Pons (tissue), 1 donor: ENCODE results near the gene GPR173.

Source experiments
- DNase-seq: peaks from one replicate; pipeline ENCODE4 v3.0.0-alpha.2; 2016; ENCODE audit warnings: low spot score

Gene GPR173, protein sequence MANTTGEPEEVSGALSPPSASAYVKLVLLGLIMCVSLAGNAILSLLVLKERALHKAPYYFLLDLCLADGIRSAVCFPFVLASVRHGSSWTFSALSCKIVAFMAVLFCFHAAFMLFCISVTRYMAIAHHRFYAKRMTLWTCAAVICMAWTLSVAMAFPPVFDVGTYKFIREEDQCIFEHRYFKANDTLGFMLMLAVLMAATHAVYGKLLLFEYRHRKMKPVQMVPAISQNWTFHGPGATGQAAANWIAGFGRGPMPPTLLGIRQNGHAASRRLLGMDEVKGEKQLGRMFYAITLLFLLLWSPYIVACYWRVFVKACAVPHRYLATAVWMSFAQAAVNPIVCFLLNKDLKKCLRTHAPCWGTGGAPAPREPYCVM

DNA sequence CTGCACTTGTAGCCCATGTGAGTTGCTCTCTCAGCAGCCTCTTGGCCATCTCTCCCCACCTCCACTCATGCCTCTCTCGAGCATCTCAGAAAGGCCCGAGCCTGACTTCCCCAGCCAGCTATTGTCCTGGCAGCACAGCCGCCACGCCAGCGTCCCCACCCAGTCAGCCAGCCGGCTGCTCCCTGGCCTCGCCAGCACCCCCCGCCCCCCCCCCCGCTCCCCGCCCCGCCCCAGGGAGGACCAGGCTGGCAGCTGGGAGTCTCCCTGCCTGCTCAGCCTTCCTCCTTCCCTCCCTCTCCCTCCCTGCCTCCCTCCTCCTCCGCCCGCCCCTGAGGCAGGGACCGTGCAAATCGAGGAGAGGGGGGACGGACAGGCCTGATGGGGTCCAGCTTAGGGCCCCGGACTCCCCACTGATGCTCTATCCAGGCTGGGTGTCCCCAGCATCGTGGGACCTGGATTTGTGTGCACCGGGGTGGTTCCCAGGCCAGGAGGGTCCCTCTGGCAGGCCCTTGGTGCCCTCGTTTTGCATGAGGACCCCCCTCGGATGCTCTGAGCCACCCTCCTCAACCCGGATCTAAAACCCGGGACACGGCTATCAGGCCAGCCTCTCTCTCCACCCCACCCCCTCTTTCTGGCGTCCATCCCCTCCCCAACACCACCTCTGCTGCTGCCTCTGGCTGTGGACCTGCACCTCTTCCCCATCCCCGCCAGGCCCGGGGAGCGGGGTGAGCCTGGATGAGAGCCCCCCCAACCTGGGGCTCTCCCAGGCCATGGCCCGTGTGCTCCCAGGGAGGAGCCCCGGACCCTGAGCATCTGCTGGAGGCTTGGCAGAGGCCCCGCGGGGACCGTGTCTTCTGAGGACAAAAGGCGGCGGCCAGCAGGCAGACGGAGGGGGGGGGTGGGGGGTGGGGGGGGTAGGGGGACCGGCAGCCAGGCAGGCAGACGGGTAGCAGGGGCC lies at the start of gene GPR173:
Gene GPR173 (plus strand): TSS at position 621 of the 958 bp plus-strand sequence. CDS start 27,833 bp downstream, outside the sequence.
- DNase-seq, result peak; percentile 70

GRCh38 chrX:53000447-53001135 lies 48.0 kb upstream of the GPR173 start:
- no peak for DNase-seq

GRCh38 chrX:53001958-53002357 lies 46.6 kb upstream of the GPR173 start:
- DNase-seq, result peak; percentile 65

DNA sequence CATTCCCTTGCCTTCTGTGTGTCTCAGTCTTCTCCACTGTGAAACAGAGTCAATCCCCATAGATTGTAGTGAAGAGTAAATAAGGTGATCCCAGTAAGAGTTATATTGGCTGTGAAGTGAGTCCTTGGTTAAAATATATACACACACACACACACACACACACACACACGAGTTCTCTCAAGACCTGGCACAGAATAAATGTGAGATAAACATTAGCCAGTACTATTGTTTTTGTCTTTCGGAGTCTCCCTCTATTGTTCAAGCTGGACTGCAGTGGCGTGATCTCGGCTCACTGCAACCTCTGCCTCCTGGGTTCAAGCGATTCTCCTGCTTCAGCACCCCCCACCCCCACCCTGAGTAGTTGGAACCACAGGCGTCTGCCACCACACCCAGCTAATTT lies 45.5 kb upstream of the GPR173 start:
- no peak for DNase-seq

DNA sequence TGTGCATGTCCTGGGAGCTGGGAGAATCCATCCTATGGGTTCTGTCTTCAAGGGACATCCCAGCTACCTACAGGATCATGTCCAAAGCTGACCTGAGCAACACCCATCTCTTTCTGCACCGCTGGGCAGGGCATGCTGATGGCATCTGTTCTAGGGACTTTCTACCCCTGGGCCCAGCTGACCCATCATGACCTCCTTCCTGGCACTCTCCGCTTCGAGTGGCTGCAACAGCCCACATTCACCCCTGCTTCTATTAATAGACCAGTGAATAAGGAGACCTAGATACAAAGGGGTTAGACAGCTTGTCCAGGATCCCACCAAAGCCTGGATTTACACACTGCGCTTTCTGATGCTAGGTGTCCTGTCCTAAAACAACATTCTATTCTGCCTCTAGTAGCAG lies 44.6 kb upstream of the GPR173 start:
- no peak for DNase-seq

DNA sequence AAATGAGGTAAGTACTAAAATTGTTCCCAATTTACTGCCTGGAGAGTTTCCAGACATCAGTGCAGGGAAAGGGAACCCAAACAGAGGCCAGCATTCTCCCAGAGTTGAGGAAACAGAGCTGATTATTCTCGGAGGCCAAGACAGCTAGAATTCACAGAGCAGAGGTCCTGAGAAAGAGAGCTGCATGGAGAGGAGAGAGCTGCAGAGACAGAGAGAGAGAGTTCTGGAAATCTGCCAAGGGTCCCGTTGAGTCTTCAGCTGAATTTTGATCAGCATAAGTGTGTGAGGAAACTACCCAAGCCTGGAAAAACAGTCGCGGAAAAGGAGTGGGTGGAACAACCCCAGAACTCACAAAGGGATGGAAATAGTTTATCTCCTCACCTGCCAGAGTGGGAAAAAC lies 43.8 kb upstream of the GPR173 start:
- DNase-seq, result peak; percentile 44

GRCh38 chrX:53005327-53005726 lies 43.3 kb upstream of the GPR173 start:
- no peak for DNase-seq

DNA sequence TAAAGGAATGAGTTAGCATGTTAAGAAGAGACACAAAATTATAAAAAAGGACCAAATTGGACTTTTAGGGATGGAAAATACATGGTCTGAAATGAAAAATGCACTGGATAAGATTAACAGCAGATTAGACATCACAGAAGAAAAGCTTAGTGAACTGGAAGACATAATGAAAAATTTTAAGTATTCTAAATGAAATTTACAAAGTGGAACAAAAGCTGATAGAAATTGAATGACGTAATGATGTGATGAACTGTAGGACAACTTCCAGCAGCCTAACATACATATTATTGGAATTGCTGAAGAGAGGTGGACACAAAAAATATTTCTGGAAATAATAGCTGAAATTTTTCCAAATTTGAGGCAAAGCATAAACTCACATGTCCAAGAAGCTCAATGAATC lies 39.6 kb upstream of the GPR173 start:
- DNase-seq, result no peak

DNA sequence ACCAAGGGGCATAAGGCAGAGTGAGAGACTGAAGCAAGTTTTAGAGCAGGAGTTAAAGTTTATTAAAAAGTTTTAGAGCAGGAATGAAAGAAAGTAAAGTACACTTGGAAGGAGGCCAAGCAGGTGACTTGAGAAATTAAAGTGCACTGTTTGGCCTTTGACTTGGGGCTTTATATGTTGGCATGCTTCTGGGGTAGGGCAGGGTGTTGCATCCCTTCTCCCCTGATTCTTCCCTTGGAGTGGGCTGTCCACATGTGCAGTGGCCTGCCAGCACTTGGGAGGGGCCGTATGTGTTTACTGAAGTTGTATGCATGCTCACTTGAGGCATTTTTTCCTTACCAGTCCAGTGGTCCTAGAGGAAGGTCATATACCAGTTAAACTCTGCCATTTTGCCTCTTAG lies 35.3 kb upstream of the GPR173 start:
- DNase-seq, result no peak

DNA sequence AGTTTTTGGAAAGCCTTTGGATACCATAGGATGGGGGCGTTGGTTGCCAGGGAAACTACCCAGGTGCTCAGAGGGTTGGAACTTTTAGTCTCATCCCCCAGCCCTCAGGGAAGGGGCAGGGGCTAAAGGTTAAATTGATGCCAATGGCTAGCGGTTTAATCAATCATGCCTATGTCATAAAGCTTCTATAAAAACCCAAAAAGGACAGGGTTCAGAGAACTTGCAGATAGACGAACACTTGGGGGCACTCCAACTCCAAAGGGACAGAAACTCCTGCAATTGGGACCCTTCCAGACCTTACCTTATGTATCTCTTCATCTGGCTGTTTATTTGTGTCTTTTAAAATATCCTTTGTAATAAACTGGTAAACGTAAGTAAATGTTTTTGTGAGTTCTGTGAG lies 30.0 kb upstream of the GPR173 start:
- DNase-seq, result no peak

DNA sequence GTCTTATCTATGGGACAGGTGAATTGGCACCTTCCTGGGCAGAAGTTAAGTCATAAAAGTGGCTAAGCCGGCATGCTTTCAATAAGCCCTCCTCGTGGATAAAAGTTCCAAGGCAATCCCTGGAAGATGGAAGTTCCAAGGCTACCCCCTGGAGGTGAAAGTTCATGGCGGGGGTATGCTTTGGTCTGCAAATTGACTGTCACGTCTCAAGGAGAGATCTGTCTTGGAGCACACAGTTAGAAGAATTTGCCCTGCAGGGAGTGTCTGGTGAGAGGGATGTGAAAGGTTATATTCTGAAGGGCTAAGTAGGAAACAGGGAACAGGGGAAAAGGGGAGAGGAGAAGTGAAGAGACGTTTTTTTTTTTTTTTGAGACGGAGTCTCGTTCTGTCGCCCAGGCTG lies 26.2 kb upstream of the GPR173 start:
- no peak for DNase-seq

GRCh38 chrX:53028678-53029077 lies 19.9 kb upstream of the GPR173 start:
- no peak for DNase-seq

DNA sequence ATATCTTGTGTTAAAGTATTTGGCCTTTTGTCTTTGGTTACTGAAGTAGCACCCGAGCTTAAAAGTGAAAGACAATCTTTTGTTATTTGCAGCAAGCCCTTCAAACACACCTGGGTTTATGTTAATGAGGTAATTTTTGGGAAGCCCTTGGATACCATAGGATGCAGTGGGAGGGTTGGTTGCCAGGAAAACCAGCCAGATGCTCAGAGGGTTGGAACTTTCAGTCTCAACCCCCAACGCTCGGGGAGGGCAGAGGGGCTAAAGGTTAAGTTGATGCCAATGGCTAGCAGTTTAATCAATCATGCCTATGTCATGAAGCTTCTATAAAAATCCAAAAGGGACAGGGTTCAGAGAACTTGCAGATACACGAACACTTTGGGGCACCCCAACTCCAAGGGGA lies 17.2 kb upstream of the GPR173 start:
- DNase-seq, result no peak

- DNase-seq, result no peak
Observed at GRCh38 chrX:53036149-53036548, 12.4 kb upstream of the GPR173 start.

DNA sequence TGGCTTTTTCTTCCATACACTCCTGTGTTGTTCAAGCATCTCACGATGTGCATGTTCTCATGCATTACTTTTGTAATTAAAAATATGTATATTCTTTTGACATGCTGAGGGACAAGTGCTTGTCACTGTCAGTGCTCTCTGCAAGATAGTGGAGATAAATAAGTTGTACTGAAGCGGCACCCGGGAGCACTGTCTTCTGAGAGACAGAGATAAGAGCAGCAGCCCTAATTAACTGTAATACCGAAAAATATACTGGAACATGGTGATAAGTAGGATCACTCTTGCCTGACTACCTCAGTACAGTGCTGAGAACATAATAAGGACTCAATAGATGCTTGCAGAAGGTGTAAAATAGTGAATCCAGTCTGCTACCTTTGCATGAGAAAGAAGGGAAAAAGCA lies 9.4 kb upstream of the GPR173 start:
- no peak for DNase-seq

DNA sequence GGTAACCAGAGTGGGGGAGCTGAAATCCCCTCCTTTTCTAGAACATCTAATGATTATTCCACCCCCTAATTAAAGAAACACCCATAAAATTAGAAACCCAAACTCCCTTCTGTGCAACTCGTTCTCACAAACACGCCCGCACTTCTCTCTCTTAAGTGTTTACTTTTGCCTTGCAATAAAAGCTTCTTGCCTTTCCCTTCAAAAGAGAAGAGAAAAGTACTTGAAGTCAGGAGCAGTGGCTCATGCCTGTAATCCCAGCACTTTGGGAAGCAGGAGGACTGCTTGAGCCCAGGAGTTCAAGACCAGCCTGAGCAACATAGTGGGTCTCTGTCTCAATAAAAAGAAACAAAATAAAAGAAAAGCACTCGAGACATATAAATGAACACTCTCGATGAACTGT lies 3.6 kb upstream of the GPR173 start:
- DNase-seq, result no peak

GRCh38 chrX:53047228-53047627 lies 1.4 kb upstream of the GPR173 start:
- DNase-seq, result no peak

DNA sequence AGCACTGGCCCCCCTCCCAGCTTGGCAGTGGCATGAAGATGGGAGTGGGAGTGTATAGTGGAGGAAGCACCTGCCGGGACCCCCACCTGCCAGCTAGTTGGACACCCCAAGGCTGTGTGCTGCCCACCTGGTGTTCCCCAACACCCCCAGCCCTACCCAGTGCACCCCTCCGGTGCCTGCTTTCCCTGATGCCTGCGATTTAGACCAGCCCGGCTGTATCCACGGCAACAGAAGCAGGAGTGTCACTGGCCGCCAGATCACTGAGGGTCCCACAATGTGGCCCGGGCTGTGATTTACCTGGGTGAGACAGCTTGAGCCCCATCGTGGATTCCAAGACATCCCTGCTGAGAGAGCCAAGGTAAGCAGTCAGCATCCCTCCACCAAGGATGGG lies 533 bp downstream of the GPR173 start:
- DNase-seq, result no peak

GRCh38 chrX:53050841-53051240 lies 2.3 kb downstream of the GPR173 start:
- no peak for DNase-seq

- DNase-seq, result no peak
Observed at GRCh38 chrX:53055244-53055849, 6.8 kb downstream of the GPR173 start.

GRCh38 chrX:53056292-53056691 lies 7.7 kb downstream of the GPR173 start:
- no peak for DNase-seq

DNA sequence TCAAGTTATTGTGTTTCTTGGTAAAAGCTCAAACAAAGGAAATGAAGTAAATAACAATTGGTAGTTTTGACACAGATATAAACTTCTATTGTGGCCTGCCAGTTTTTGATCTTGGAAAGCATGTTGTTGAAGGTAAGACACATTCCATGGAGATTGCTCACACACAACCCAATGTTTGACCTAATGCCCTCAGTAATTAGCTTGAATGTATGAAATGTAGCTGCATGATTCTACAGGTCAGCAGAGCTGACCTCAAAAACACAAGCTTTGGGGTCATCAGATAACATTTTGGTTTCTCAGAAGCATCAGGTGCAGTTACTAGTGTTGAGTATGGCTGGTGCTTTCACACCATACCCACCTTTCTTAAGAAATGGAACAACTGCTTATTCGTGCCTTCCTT lies 16.5 kb downstream of the GPR173 start:
- no peak for DNase-seq
